A549 (cell line): ENCODE measurements around the gene DHX35.

Experiments used
- ATOH8 ChIP-seq: fragments of 250-450 bp; sonication (Bioruptor Pico); IDR thresholded peaks from 2 replicates; pipeline ENCODE4 v1.5.0; 2020; ENCODE audit warnings: low read depth, mild to moderate bottlenecking, moderate library complexity
- CBX8 ChIP-seq: fragments of 200-600 bp; sonication (generic); IDR thresholded peaks from 2 replicates; pipeline ENCODE4 v1.6.1; 2016
- CEBPB ChIP-seq, 2 experiments: fragments of >200 bp in 1 of 2; sonication (Bioruptor Twin) in 1 of 2; formaldehyde crosslinking in 1 of 2; IDR thresholded peaks; 2 replicates each; pipeline ENCODE4 v1.6.1; 2012 to 2016
- CTCF ChIP-seq: fragments of >200 bp; sonication (Bioruptor Twin); formaldehyde crosslinking; IDR thresholded peaks from 3 replicates; pipeline ENCODE4 v1.5.1; 2016
- GATA3 ChIP-seq: IDR thresholded peaks from 2 replicates; pipeline ENCODE4 v1.6.1; 2012; ENCODE audit warnings: borderline replicate concordance
- MAZ ChIP-seq: fragments of 150-350 bp; IDR thresholded peaks from 2 replicates; pipeline ENCODE4 v1.6.1; 2014; ENCODE audit warnings: antibody characterized with exemption, low read depth, low read length, borderline replicate concordance
- NR3C1 ChIP-seq: fragments of >200 bp; sonication (Bioruptor Twin); formaldehyde crosslinking; IDR thresholded peaks from 3 replicates; pipeline ENCODE4 v1.6.1; 2017
- PHF8 ChIP-seq: fragments of 200-600 bp; sonication (generic); IDR thresholded peaks from 2 replicates; pipeline ENCODE4 v1.6.1; 2016; ENCODE audit warnings: low read depth, mild to moderate bottlenecking, antibody characterized with exemption, moderate library complexity, borderline replicate concordance
- POLR2A ChIP-seq: IDR thresholded peaks from 2 replicates; pipeline ENCODE4 v1.6.1; 2012; ENCODE audit warnings: mild to moderate bottlenecking, low read length
- POLR2AphosphoS2 ChIP-seq: conservative IDR thresholded peaks from 2 replicates; pipeline ENCODE4 v1.6.1; 2012; ENCODE audit warnings: low read length, improper control_type of control experiment, inconsistent platforms
- REST ChIP-seq: fragments of 200-600 bp; sonication (generic); IDR thresholded peaks from 2 replicates; pipeline ENCODE4 v1.6.1; 2016; ENCODE audit warnings: antibody characterized with exemption, mild to moderate bottlenecking, moderate library complexity
- RNF2 ChIP-seq: fragments of 200-600 bp; sonication (generic); IDR thresholded peaks from 2 replicates; pipeline ENCODE4 v1.6.1; 2016; ENCODE audit warnings: low read depth, mild to moderate bottlenecking, antibody characterized with exemption, moderate library complexity, borderline replicate concordance
- ZFP36 ChIP-seq: fragments of 450-650 bp; IDR thresholded peaks from 2 replicates; pipeline ENCODE4 v1.6.1; 2014; ENCODE audit warnings: borderline replicate concordance; ENCODE audit not compliant: partially characterized antibody

GRCh38 chr20:38926934-38927616 lies 35.1 kb upstream of the DHX35 start:
- no peak for TF ChIP-seq CTCF
- TF ChIP-seq REST, result no peak
- no peak for TF ChIP-seq MAZ
- no peak for TF ChIP-seq RNF2
- TF ChIP-seq CEBPB (IDR thresholded peaks at IDR 0.05), result no peak
- no peak for TF ChIP-seq ATOH8
- no peak for TF ChIP-seq POLR2AphosphoS2
- no peak for TF ChIP-seq GATA3
- TF ChIP-seq NR3C1, result no peak
- no peak for TF ChIP-seq POLR2A
- TF ChIP-seq PHF8, result no peak
- no peak for TF ChIP-seq ZFP36
- no peak for TF ChIP-seq CBX8
